Esophagus muscularis mucosa (tissue), 4 donors: ENCODE results near the gene CCT2. TPM values are rescaled to one million over a fixed set of nuclear protein-coding genes. Genes with fewer than 3 reads are reported as not detected.

Source experiments
- DNase-seq: peaks from one replicate; pipeline ENCODE4 v3.0.0-alpha.2; 2017; ENCODE audit errors: extremely low spot score
- H3K27ac ChIP-seq, 4 donors: fragments of 200-600 bp; sonication (generic); replicated peaks in 1 of 4; 1 replicate in 3 of 4; 2 replicates in 1 of 4; pipeline ENCODE4 v1.5.1; 2016 to 2019; ENCODE audit warnings: mild to moderate bottlenecking in 1 of 4
- H3K27me3 ChIP-seq, 4 donors: fragments of 200-600 bp; sonication (generic); one replicate each; pipeline versions ENCODE4 v1.5.1 to v1.6.0; 2016 to 2019
- H3K36me3 ChIP-seq, 4 donors: fragments of 200-600 bp; sonication (generic); one replicate each; pipeline ENCODE4 v1.5.1; 2016 to 2019
- H3K4me1 ChIP-seq, 4 donors: fragments of 200-600 bp; sonication (generic); one replicate each; pipeline ENCODE4 v1.5.1; 2016 to 2019
- H3K4me3 ChIP-seq, 4 donors: fragments of 200-600 bp; sonication (generic); 1 replicate in 2 of 4; 2 replicates in 2 of 4; pipeline ENCODE4 v1.5.1; 2016 to 2019; ENCODE audit warnings: mild to moderate bottlenecking in 4 of 4, moderate library complexity in 1 of 4
- H3K9me3 ChIP-seq, 4 donors: fragments of 200-600 bp; sonication (generic); 1 replicate in 3 of 4; 2 replicates in 1 of 4; pipeline ENCODE4 v1.5.1; 2016 to 2019
- CTCF ChIP-seq, 3 experiments: fragments of 200-600 bp in 2 of 3; fragments of 450-650 bp in 1 of 3; sonication (generic) in 2 of 3; IDR thresholded peaks; one replicate each; pipeline ENCODE4 v1.5.1; 2017 to 2019; ENCODE audit warnings: antibody characterized with exemption in 3 of 3, mild to moderate bottlenecking in 2 of 3, moderate library complexity in 1 of 3
- EP300 ChIP-seq: sonication (generic); formaldehyde crosslinking; IDR thresholded peaks from one replicate; pipeline ENCODE4 v1.6.1; 2017; ENCODE audit warnings: antibody characterized with exemption
- POLR2A ChIP-seq: fragments of 450-650 bp; IDR thresholded peaks from one replicate; pipeline ENCODE4 v1.6.1; 2017; ENCODE audit warnings: antibody characterized with exemption, moderate library complexity, mild to moderate bottlenecking, low read depth
- POLR2AphosphoS5 ChIP-seq, 2 donors: sonication (generic); formaldehyde crosslinking; IDR thresholded peaks; one replicate each; pipeline ENCODE4 v1.6.1; 2017; ENCODE audit warnings: antibody characterized with exemption in 2 of 2
- WGBS: methylation state at CpG from one replicate; pipeline ENCODE4 v1.1.5; 2018; 5-methylcytosine and 5-hydroxymethylcytosine counted together
- intact Hi-C: fragments of 100-400 bp; cut with DNase I; formaldehyde crosslinking; loops from one replicate; pipeline ENCODE4 v1.15.1; 2023
- total RNA-seq, 4 donors: library from RNA; depleted of rRNA; stranded (reverse); fragments of >200 nt; gene quantifications; one replicate each; pipeline versions ENCODE4 v1.1.0 to v1.2.1, GENCODE V29; 2016

Gene CCT2
- total RNA-seq, 4 donors from 2014 or later: 86.4 to 137 (median 122) TPM

- no peaks in the 10 kb centered on the region for H3K36me3 ChIP-seq
- no peak overlapping the region for H3K27ac ChIP-seq
- TF ChIP-seq POLR2A: no peak
- no peak for TF ChIP-seq POLR2AphosphoS5 (IDR thresholded peaks at IDR 0.05)
- no peak for TF ChIP-seq EP300
- no peak for TF ChIP-seq CTCF (IDR thresholded peaks at IDR 0.05)
- H3K9me3 ChIP-seq: no peaks in the 10 kb centered on the region
- H3K27me3 ChIP-seq: no peaks in the 10 kb centered on the region
- 91% methylated on average over 9 of the region's 9 CpGs for WGBS
- H3K4me1 ChIP-seq: peaks cover 0 to 32% (median 23%) of the 10 kb centered on the region in 4 donors
- intact Hi-C loops: no loop called here
- H3K4me3 ChIP-seq: no peak overlapping the region
- DNase-seq: no peak
These were observed 28.9 kb upstream of the CCT2 start for GRCh38 chr12:69556383-69556782.

GRCh38 chr12:69563166-69563762, 22.0 kb upstream of the CCT2 start:
- Histone ChIP-seq H3K4me3 (no peak overlapping the region), H3K36me3 (peaks cover 6 to 22% (median 13%) of the 10 kb centered on the region in 4 donors), H3K27me3 (no peaks in the 10 kb centered on the region), H3K4me1 (peaks cover 0 to 13% (median 3%) of the 10 kb centered on the region in 4 donors), H3K9me3 (no peaks in the 10 kb centered on the region), H3K27ac (no peak overlapping the region)
- intact Hi-C loops: no loop called here
- no peak for TF ChIP-seq EP300
- TF ChIP-seq CTCF (IDR thresholded peaks at IDR 0.05): no peak
- TF ChIP-seq POLR2AphosphoS5 (IDR thresholded peaks at IDR 0.05): no peak
- TF ChIP-seq POLR2A: no peak
- 90% methylated on average over 2 of the region's 2 CpGs for WGBS
- no peak for DNase-seq

DNA sequence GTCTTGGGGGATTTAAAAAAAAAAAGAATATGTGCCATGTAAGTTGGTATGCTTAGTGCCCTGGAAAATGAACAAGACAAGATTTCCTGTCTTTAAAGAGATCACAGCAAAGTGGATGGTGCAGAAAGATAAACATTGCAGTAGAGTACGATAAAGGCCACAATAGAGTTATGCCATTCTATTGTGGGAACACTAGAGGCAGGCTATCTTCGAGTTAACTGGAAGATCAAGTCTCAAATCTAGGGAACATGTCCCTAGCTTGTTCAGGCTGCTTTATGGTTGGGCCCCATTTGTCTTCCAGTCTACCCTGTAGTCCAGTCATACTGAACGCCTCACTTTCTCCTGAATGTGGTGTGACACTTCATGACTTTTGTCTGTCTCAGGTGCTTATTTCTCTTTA, 18.7 kb upstream of the CCT2 start:
- Histone ChIP-seq H3K36me3 (peaks cover 10 to 38% (median 22%) of the 10 kb centered on the region in 4 donors), H3K27ac (no peak overlapping the region), H3K4me3 (no peak overlapping the region), H3K27me3 (no peaks in the 10 kb centered on the region), H3K9me3 (no peaks in the 10 kb centered on the region), H3K4me1 (peaks cover 0 to 5% (median 0%) of the 10 kb centered on the region in 4 donors)
- intact Hi-C loops: loop anchor here (5.0 kb wide), 1 partner anchor 149 kb away; no protein-coding TSS in a partner anchor
- 86% methylated on average over 3 of the region's 3 CpGs for WGBS
- no peak for DNase-seq
- TF ChIP-seq POLR2AphosphoS5 (IDR thresholded peaks at IDR 0.05): no peak
- no peak for TF ChIP-seq EP300
- TF ChIP-seq CTCF (IDR thresholded peaks at IDR 0.05): no peak
- TF ChIP-seq POLR2A: no peak

GRCh38 chr12:69569236-69569635, 16.0 kb upstream of the CCT2 start:
- intact Hi-C loops: loop anchor here (5.0 kb wide), 1 partner anchor 152 kb away; no protein-coding TSS in a partner anchor

More at GRCh38 chr12:69569236-69569635, 16.0 kb upstream of the CCT2 start:
- WGBS: 73% methylated on average over 4 of the region's 4 CpGs
- H3K4me1 ChIP-seq: peaks cover 0 to 5% (median 0%) of the 10 kb centered on the region in 4 donors
- H3K4me3 ChIP-seq: no peak overlapping the region
- H3K9me3 ChIP-seq: no peaks in the 10 kb centered on the region
- no peaks in the 10 kb centered on the region for H3K27me3 ChIP-seq
- H3K36me3 ChIP-seq: peaks cover 19 to 49% (median 32%) of the 10 kb centered on the region in 4 donors
- no peak for DNase-seq
- H3K27ac ChIP-seq: no peak overlapping the region
- TF ChIP-seq CTCF (IDR thresholded peaks at IDR 0.05) (no peak), EP300 (no peak), POLR2AphosphoS5 (IDR thresholded peaks at IDR 0.05) (no peak), POLR2A (no peak)
